H1 (cell line): Measurements from ENCODE around the gene SYT17. TPM values are rescaled to one million over a fixed set of nuclear protein-coding genes. Genes with fewer than 3 reads are reported as not detected.

Experiments
- CTCF ChIA-PET: fragments of 300-600 bp; sonication (Branson Sonifier 250); formaldehyde crosslinking; loops from one replicate; lab custom pipeline; 2021; ENCODE audit not compliant: partially characterized antibody; lab: Charles Lee
- POLR2A ChIA-PET: fragments of 300-600 bp; sonication (Branson Sonifier 250); formaldehyde crosslinking; loops from one replicate; lab custom pipeline; 2021; ENCODE audit warnings: inconsistent platforms; ENCODE audit not compliant: partially characterized antibody; lab: Charles Lee
- DNase-seq, 2 experiments: peaks; one replicate each; pipeline versions ENCODE4 v3.0.0 to v3.0.0-alpha.2; 2010 to 2022; ENCODE audit warnings: low spot score in 2 of 2, low read depth in 1 of 2, mixed read lengths in 1 of 2
- FAIRE-seq: peaks from 2 replicates; lab custom pipeline; 2011; peaks lifted over from hg19 to GRCh38; lab: Jason Lieb, UNC
- H2AFZ ChIP-seq: 2 replicates; pipeline ENCODE4 v1.8.1; 2012; ENCODE audit warnings: low read length, inconsistent platforms
- H2AK5ac ChIP-seq: 2 replicates; pipeline ENCODE4 v1.6.1; 2013; ENCODE audit warnings: low read depth, low read length
- H2BK120ac ChIP-seq: replicated peaks from 2 replicates; pipeline ENCODE3; 2013; ENCODE audit warnings: low read depth, low read length, inconsistent platforms
- H2BK12ac ChIP-seq: 2 replicates; pipeline ENCODE4 v1.6.1; 2013; ENCODE audit warnings: low read depth, low read length
- H2BK15ac ChIP-seq: 2 replicates; pipeline ENCODE4 v1.6.1; 2013; ENCODE audit warnings: low read length
- H2BK20ac ChIP-seq: 2 replicates; pipeline ENCODE4 v1.6.1; 2013; ENCODE audit warnings: low read length
- H2BK5ac ChIP-seq: 2 replicates; pipeline ENCODE4 v1.6.1; 2013; ENCODE audit warnings: low read depth, low read length
- H3K14ac ChIP-seq: 2 replicates; pipeline ENCODE4 v1.6.1; 2013; ENCODE audit warnings: inconsistent platforms; ENCODE audit not compliant: insufficient read length
- H3K18ac ChIP-seq: 2 replicates; pipeline ENCODE4 v1.6.1; 2013; ENCODE audit warnings: low read length; ENCODE audit errors: extremely low read depth
- H3K23ac ChIP-seq: 2 replicates; pipeline ENCODE4 v1.6.1; 2013; ENCODE audit warnings: inconsistent platforms; ENCODE audit not compliant: insufficient read length
- H3K23me2 ChIP-seq: 2 replicates; pipeline ENCODE4 v1.6.1; 2013; ENCODE audit warnings: low read depth, low read length
- H3K27ac ChIP-seq: 2 replicates; pipeline ENCODE4 v1.6.1; 2011; ENCODE audit warnings: low read depth, low read length, inconsistent platforms
- H3K27me3 ChIP-seq, 4 experiments: replicated peaks in 1 of 4; 1 replicate in 1 of 4; 2 replicates in 3 of 4; pipeline versions ENCODE4 v1.6.1 to v1.8.1; 2011 to 2013; ENCODE audit warnings: low read length in 3 of 4, mild to moderate bottlenecking in 3 of 4, inconsistent platforms in 2 of 4, mixed read lengths in 2 of 4, moderate library complexity in 1 of 4; ENCODE audit not compliant: control insufficient read depth in 3 of 4, insufficient read depth in 3 of 4; ENCODE audit errors: extremely low read depth in 1 of 4
- H3K36me3 ChIP-seq, 4 experiments: 2 replicates each; pipeline versions ENCODE4 v1.6.1 to v1.8.1; 2011 to 2013; ENCODE audit warnings: mild to moderate bottlenecking in 4 of 4, low read length in 3 of 4, moderate library complexity in 2 of 4, control low read depth in 1 of 4, inconsistent platforms in 1 of 4; ENCODE audit not compliant: insufficient read depth in 4 of 4, control insufficient read depth in 2 of 4
- H3K4ac ChIP-seq: replicated peaks from 2 replicates; pipeline ENCODE3; 2013; ENCODE audit warnings: low read length, low read depth, mixed read lengths, inconsistent platforms; ENCODE audit not compliant: insufficient read length
- H3K4me1 ChIP-seq, 4 experiments: replicated peaks in 1 of 4; 1 replicate in 1 of 4; 2 replicates in 3 of 4; pipeline versions ENCODE4 v1.6.1 to v1.8.1; 2011 to 2013; ENCODE audit warnings: low read length in 3 of 4, inconsistent platforms in 2 of 4, mixed read lengths in 1 of 4; ENCODE audit not compliant: insufficient read depth in 4 of 4, control insufficient read depth in 3 of 4
- H3K4me2 ChIP-seq, 2 experiments: 2 replicates each; pipeline versions ENCODE4 v1.6.1 to v1.8.1; 2011 to 2013; ENCODE audit warnings: low read depth in 2 of 2, low read length in 2 of 2, control low read depth in 1 of 2, inconsistent platforms in 1 of 2, mild to moderate bottlenecking in 1 of 2; ENCODE audit not compliant: insufficient read depth in 1 of 2
- H3K4me3 ChIP-seq, 4 experiments: fragments of 200-600, 300-600 bp in 1 of 4; sonication (generic), shearing (Covaris generic), sonication (Bioruptor Twin) in 1 of 4; 2 replicates each; pipeline versions ENCODE4 v1.5.1 to v1.8.1; 2011 to 2016; ENCODE audit warnings: low read length in 4 of 4, low read depth in 3 of 4, control low read depth in 2 of 4, inconsistent platforms in 2 of 4, mild to moderate bottlenecking in 2 of 4, mixed read lengths in 1 of 4, moderate library complexity in 1 of 4; ENCODE audit not compliant: insufficient read depth in 2 of 4; ENCODE audit errors: extremely low read depth in 1 of 4
- H3K56ac ChIP-seq: replicated peaks from 2 replicates; pipeline ENCODE3; 2013; ENCODE audit warnings: low read depth, mild to moderate bottlenecking, mixed read lengths, low read length, inconsistent platforms; ENCODE audit not compliant: insufficient read length
- H3K79me1 ChIP-seq: 2 replicates; pipeline ENCODE4 v1.6.1; 2013; ENCODE audit warnings: low read depth, low read length, control low read depth
- H3K79me2 ChIP-seq, 2 experiments: 2 replicates each; pipeline versions ENCODE4 v1.6.1 to v1.8.1; 2012 to 2013; ENCODE audit warnings: low read length in 2 of 2, mild to moderate bottlenecking in 2 of 2, inconsistent platforms in 1 of 2; ENCODE audit not compliant: insufficient read depth in 2 of 2, control insufficient read depth in 1 of 2
- H3K9ac ChIP-seq, 4 experiments: replicated peaks in 1 of 4; 1 replicate in 1 of 4; 2 replicates in 3 of 4; pipeline versions ENCODE4 v1.6.1 to v1.8.1; 2011 to 2013; ENCODE audit warnings: low read depth in 3 of 4, low read length in 3 of 4, control low read depth in 2 of 4, mild to moderate bottlenecking in 2 of 4, moderate library complexity in 2 of 4, inconsistent platforms in 1 of 4; ENCODE audit errors: extremely low read depth in 1 of 4
- H3K9me3 ChIP-seq, 2 experiments: 2 replicates each; pipeline versions ENCODE4 v1.6.1 to v1.8.1; 2012 to 2013; ENCODE audit warnings: mild to moderate bottlenecking in 2 of 2, moderate library complexity in 2 of 2, control low read depth in 1 of 2, inconsistent platforms in 1 of 2, low read depth in 1 of 2, low read length in 1 of 2, mixed read lengths in 1 of 2; ENCODE audit not compliant: insufficient read depth in 2 of 2
- H4K20me1 ChIP-seq, 2 experiments: replicated peaks in 1 of 2; 2 replicates each; pipeline versions ENCODE3 to v1.8.1; 2011 to 2013; ENCODE audit warnings: inconsistent platforms in 2 of 2, low read length in 2 of 2, mild to moderate bottlenecking in 1 of 2; ENCODE audit not compliant: insufficient read depth in 2 of 2, control insufficient read depth in 1 of 2
- H4K5ac ChIP-seq: 2 replicates; pipeline ENCODE4 v1.6.1; 2013; ENCODE audit warnings: low read length, low read depth, mixed read lengths, inconsistent platforms; ENCODE audit not compliant: insufficient read length
- H4K8ac ChIP-seq: 2 replicates; pipeline ENCODE4 v1.8.0; 2013; ENCODE audit warnings: mild to moderate bottlenecking, moderate library complexity, low read length, inconsistent platforms; ENCODE audit not compliant: insufficient read depth; ENCODE audit errors: extremely low read depth
- H4K91ac ChIP-seq: replicated peaks from 2 replicates; pipeline ENCODE3; 2013; ENCODE audit warnings: low read length, mixed read lengths, inconsistent platforms; ENCODE audit not compliant: insufficient read length
- CHD2 ChIP-seq: IDR thresholded peaks from 2 replicates; pipeline ENCODE4 v1.6.1; 2012; ENCODE audit warnings: low read length, improper control_type of control experiment
- CTCF ChIP-seq, 3 experiments: IDR thresholded peaks; 1 replicate in 2 of 3; 2 replicates in 1 of 3; pipeline versions ENCODE4 v1.5.1 to v1.6.1; 2011; ENCODE audit warnings: low read length in 3 of 3, mild to moderate bottlenecking in 3 of 3, inconsistent platforms in 2 of 3, low read depth in 1 of 3, moderate library complexity in 1 of 3; ENCODE audit not compliant: insufficient read depth in 1 of 3; ENCODE audit errors: control extremely low read depth in 1 of 3
- EP300 ChIP-seq, 2 experiments: IDR thresholded peaks; 1 replicate in 1 of 2; 2 replicates in 1 of 2; pipeline ENCODE4 v1.6.1; 2011 to 2012; ENCODE audit warnings: low read depth in 2 of 2, low read length in 2 of 2, mild to moderate bottlenecking in 2 of 2, borderline replicate concordance in 1 of 2, inconsistent platforms in 1 of 2, moderate library complexity in 1 of 2
- KDM4A ChIP-seq: IDR thresholded peaks from one replicate; pipeline ENCODE4 v1.7.1; 2012; ENCODE audit warnings: low read depth, mild to moderate bottlenecking, moderate library complexity, low read length, inconsistent platforms; ENCODE audit not compliant: severe bottlenecking
- RAD21 ChIP-seq, 2 experiments: IDR thresholded peaks in 1 of 2; conservative IDR thresholded peaks in 1 of 2; 2 replicates each; pipeline ENCODE4 v1.6.1; 2011; ENCODE audit warnings: low read depth in 2 of 2, low read length in 2 of 2, improper control_type of control experiment in 1 of 2, inconsistent platforms in 1 of 2, mild to moderate bottlenecking in 1 of 2, moderate library complexity in 1 of 2
- SP1 ChIP-seq: IDR thresholded peaks from 2 replicates; pipeline ENCODE4 v1.6.1; 2011; ENCODE audit warnings: low read depth, low read length
- ZNF274 ChIP-seq: IDR thresholded peaks from 2 replicates; pipeline ENCODE4 v1.7.0; 2012; ENCODE audit warnings: low read length, borderline replicate concordance; ENCODE audit errors: extremely low read depth
- polyA plus RNA-seq, 7 experiments: library from polyadenylated mRNA; depleted of rRNA in 3 of 7; stranded (reverse) in 5 of 7; unstranded in 2 of 7; fragments of >200 nt in 5 of 7; fragments of 200-250 nt in 2 of 7; gene quantifications; 1 replicate in 5 of 7; 2 replicates in 1 of 7; 4 replicates in 1 of 7; pipeline versions ENCODE4 v1.2.1 to v1.2.3, GENCODE V29; 2011 to 2013; ENCODE audit warnings: missing spikeins in 2 of 7, mixed read lengths in 2 of 7
- total RNA-seq: library from RNA; stranded (reverse); fragmentation: NEBNext Ultra II Directional; extraction: Animal tissue kit (Norgen Biotek cat#: 25700); gene quantifications from 2 replicates; pipeline ENCODE4 v1.2.1, GENCODE V29; 2021

Gene SYT17
- total and polyA plus RNA-seq, 2 of the 8 experiments (the other 6 are each of a cell fraction or from before 2014, with no cell fraction given): 5.8 to 18.1 TPM

GRCh38 chr16:19213885-19214284, 45.8 kb downstream of the SYT17 start:
- POLR2A ChIA-PET: no interaction called here
- CTCF ChIA-PET: interaction anchor here (0.8 to 3.6 kb wide), 8 partner anchors 10 to 162 kb away, joined by 3 to 39 read pairs (median 5); no protein-coding TSS in a partner anchor

More at GRCh38 chr16:19213885-19214284, 45.8 kb downstream of the SYT17 start:
- H4K5ac ChIP-seq: no peak overlapping the region
- H3K18ac ChIP-seq: no peak overlapping the region
- no peak overlapping the region for H3K27ac ChIP-seq
- H3K23ac ChIP-seq: no peak overlapping the region
- H4K91ac ChIP-seq: no peak overlapping the region
- no peak overlapping the region for H2AK5ac ChIP-seq
- no peak overlapping the region for H2BK15ac ChIP-seq
- peaks cover 0 to 5% (median 0%) of the 10 kb centered on the region in 4 experiments; a peak in 3 of 7 replicates for H3K4me1 ChIP-seq
- DNase-seq: no peak
- no peaks in the 10 kb centered on the region for H3K36me3 ChIP-seq
- H2BK12ac ChIP-seq: no peak overlapping the region
- H4K20me1 ChIP-seq: no peaks in the 10 kb centered on the region
- H3K9me3 ChIP-seq: 0 out of 4 replicates have a peak, but pooled peaks cover 0 to 4% of the 10 kb centered on the region in 2 experiments
- no peaks in the 10 kb centered on the region for H3K79me1 ChIP-seq
- H2BK5ac ChIP-seq: no peak overlapping the region
- H3K79me2 ChIP-seq: no peaks in the 10 kb centered on the region
- H3K14ac ChIP-seq: no peak overlapping the region
- H3K9ac ChIP-seq: no peak overlapping the region
- no peak overlapping the region for H3K4me3 ChIP-seq
- H2BK20ac ChIP-seq: no peak overlapping the region
- H3K4me2 ChIP-seq: no peak overlapping the region
- no peak overlapping the region for H3K4ac ChIP-seq
- no peak overlapping the region for H4K8ac ChIP-seq
- TF ChIP-seq CHD2: no peak
- no peak for TF ChIP-seq KDM4A
- no peak for TF ChIP-seq ZNF274
- peak; percentile 42 to 63 for TF ChIP-seq RAD21 (IDR thresholded peaks at IDR 0.05 in 1 of 2, conservative IDR thresholded peaks at IDR 0.05 in 1 of 2; ENCODE audit: low read depth in 2 of 2, low read length in 2 of 2)
- no peak for TF ChIP-seq EP300 (IDR thresholded peaks at IDR 0.05; ENCODE audit: borderline replicate concordance in 1 of 2, low read depth in 2 of 2, low read length in 2 of 2)
- TF ChIP-seq CTCF (IDR thresholded peaks at IDR 0.05; ENCODE audit: control extremely low read depth in 1 of 3, insufficient read depth in 1 of 3, low read depth in 1 of 3, low read length in 3 of 3): peak in 2 of 3 experiments; percentile 45 to 60; a peak in 3 of 4 replicates
- TF ChIP-seq SP1: no peak
- H2BK120ac ChIP-seq: no peak overlapping the region
- peaks cover 3% of the 10 kb centered on the region; the same call in 1 of the 2 replicates for H3K23me2 ChIP-seq
- no peak overlapping the region for H3K56ac ChIP-seq
- no peak for FAIRE-seq
- H3K27me3 ChIP-seq: no peaks in the 10 kb centered on the region
- no peak overlapping the region for H2AFZ ChIP-seq
